H1 (cell line): ENCODE results near the gene TPRA1. TPM values are rescaled to one million over a fixed set of nuclear protein-coding genes. Genes with fewer than 3 reads are reported as not detected.
"Not testable (repeated sequence)": the region's sequence is repeated elsewhere in the genome, so short reads cannot be mapped to it uniquely, and the experiment has no call there.

Source experiments
- CTCF ChIA-PET: fragments of 300-600 bp; sonication (Branson Sonifier 250); formaldehyde crosslinking; loops from one replicate; lab custom pipeline; 2021; ENCODE audit not compliant: partially characterized antibody; lab: Charles Lee
- POLR2A ChIA-PET: fragments of 300-600 bp; sonication (Branson Sonifier 250); formaldehyde crosslinking; loops from one replicate; lab custom pipeline; 2021; ENCODE audit warnings: inconsistent platforms; ENCODE audit not compliant: partially characterized antibody; lab: Charles Lee
- DNase-seq, 2 experiments: peaks; one replicate each; pipeline versions ENCODE4 v3.0.0 to v3.0.0-alpha.2; 2010 to 2022; ENCODE audit warnings: low spot score in 2 of 2, low read depth in 1 of 2, mixed read lengths in 1 of 2
- FAIRE-seq: peaks from 2 replicates; lab custom pipeline; 2011; peaks lifted over from hg19 to GRCh38; lab: Jason Lieb, UNC
- H2AFZ ChIP-seq: 2 replicates; pipeline ENCODE4 v1.8.1; 2012; ENCODE audit warnings: low read length, inconsistent platforms
- H2AK5ac ChIP-seq: 2 replicates; pipeline ENCODE4 v1.6.1; 2013; ENCODE audit warnings: low read depth, low read length
- H2BK120ac ChIP-seq: replicated peaks from 2 replicates; pipeline ENCODE3; 2013; ENCODE audit warnings: low read depth, low read length, inconsistent platforms
- H2BK12ac ChIP-seq: 2 replicates; pipeline ENCODE4 v1.6.1; 2013; ENCODE audit warnings: low read depth, low read length
- H2BK15ac ChIP-seq: 2 replicates; pipeline ENCODE4 v1.6.1; 2013; ENCODE audit warnings: low read length
- H2BK20ac ChIP-seq: 2 replicates; pipeline ENCODE4 v1.6.1; 2013; ENCODE audit warnings: low read length
- H2BK5ac ChIP-seq: 2 replicates; pipeline ENCODE4 v1.6.1; 2013; ENCODE audit warnings: low read depth, low read length
- H3K14ac ChIP-seq: 2 replicates; pipeline ENCODE4 v1.6.1; 2013; ENCODE audit warnings: inconsistent platforms; ENCODE audit not compliant: insufficient read length
- H3K18ac ChIP-seq: 2 replicates; pipeline ENCODE4 v1.6.1; 2013; ENCODE audit warnings: low read length; ENCODE audit errors: extremely low read depth
- H3K23ac ChIP-seq: 2 replicates; pipeline ENCODE4 v1.6.1; 2013; ENCODE audit warnings: inconsistent platforms; ENCODE audit not compliant: insufficient read length
- H3K23me2 ChIP-seq: 2 replicates; pipeline ENCODE4 v1.6.1; 2013; ENCODE audit warnings: low read depth, low read length
- H3K27ac ChIP-seq: 2 replicates; pipeline ENCODE4 v1.6.1; 2011; ENCODE audit warnings: low read depth, low read length, inconsistent platforms
- H3K27me3 ChIP-seq, 4 experiments: replicated peaks in 1 of 4; 1 replicate in 1 of 4; 2 replicates in 3 of 4; pipeline versions ENCODE4 v1.6.1 to v1.8.1; 2011 to 2013; ENCODE audit warnings: low read length in 3 of 4, mild to moderate bottlenecking in 3 of 4, inconsistent platforms in 2 of 4, mixed read lengths in 2 of 4, moderate library complexity in 1 of 4; ENCODE audit not compliant: control insufficient read depth in 3 of 4, insufficient read depth in 3 of 4; ENCODE audit errors: extremely low read depth in 1 of 4
- H3K36me3 ChIP-seq, 4 experiments: 2 replicates each; pipeline versions ENCODE4 v1.6.1 to v1.8.1; 2011 to 2013; ENCODE audit warnings: mild to moderate bottlenecking in 4 of 4, low read length in 3 of 4, moderate library complexity in 2 of 4, control low read depth in 1 of 4, inconsistent platforms in 1 of 4; ENCODE audit not compliant: insufficient read depth in 4 of 4, control insufficient read depth in 2 of 4
- H3K4ac ChIP-seq: replicated peaks from 2 replicates; pipeline ENCODE3; 2013; ENCODE audit warnings: low read length, low read depth, mixed read lengths, inconsistent platforms; ENCODE audit not compliant: insufficient read length
- H3K4me1 ChIP-seq, 4 experiments: replicated peaks in 1 of 4; 1 replicate in 1 of 4; 2 replicates in 3 of 4; pipeline versions ENCODE4 v1.6.1 to v1.8.1; 2011 to 2013; ENCODE audit warnings: low read length in 3 of 4, inconsistent platforms in 2 of 4, mixed read lengths in 1 of 4; ENCODE audit not compliant: insufficient read depth in 4 of 4, control insufficient read depth in 3 of 4
- H3K4me2 ChIP-seq, 2 experiments: 2 replicates each; pipeline versions ENCODE4 v1.6.1 to v1.8.1; 2011 to 2013; ENCODE audit warnings: low read depth in 2 of 2, low read length in 2 of 2, control low read depth in 1 of 2, inconsistent platforms in 1 of 2, mild to moderate bottlenecking in 1 of 2; ENCODE audit not compliant: insufficient read depth in 1 of 2
- H3K4me3 ChIP-seq, 4 experiments: fragments of 200-600, 300-600 bp in 1 of 4; sonication (generic), shearing (Covaris generic), sonication (Bioruptor Twin) in 1 of 4; 2 replicates each; pipeline versions ENCODE4 v1.5.1 to v1.8.1; 2011 to 2016; ENCODE audit warnings: low read length in 4 of 4, low read depth in 3 of 4, control low read depth in 2 of 4, inconsistent platforms in 2 of 4, mild to moderate bottlenecking in 2 of 4, mixed read lengths in 1 of 4, moderate library complexity in 1 of 4; ENCODE audit not compliant: insufficient read depth in 2 of 4; ENCODE audit errors: extremely low read depth in 1 of 4
- H3K56ac ChIP-seq: replicated peaks from 2 replicates; pipeline ENCODE3; 2013; ENCODE audit warnings: low read depth, mild to moderate bottlenecking, mixed read lengths, low read length, inconsistent platforms; ENCODE audit not compliant: insufficient read length
- H3K79me1 ChIP-seq: 2 replicates; pipeline ENCODE4 v1.6.1; 2013; ENCODE audit warnings: low read depth, low read length, control low read depth
- H3K79me2 ChIP-seq, 2 experiments: 2 replicates each; pipeline versions ENCODE4 v1.6.1 to v1.8.1; 2012 to 2013; ENCODE audit warnings: low read length in 2 of 2, mild to moderate bottlenecking in 2 of 2, inconsistent platforms in 1 of 2; ENCODE audit not compliant: insufficient read depth in 2 of 2, control insufficient read depth in 1 of 2
- H3K9ac ChIP-seq, 4 experiments: replicated peaks in 1 of 4; 1 replicate in 1 of 4; 2 replicates in 3 of 4; pipeline versions ENCODE4 v1.6.1 to v1.8.1; 2011 to 2013; ENCODE audit warnings: low read depth in 3 of 4, low read length in 3 of 4, control low read depth in 2 of 4, mild to moderate bottlenecking in 2 of 4, moderate library complexity in 2 of 4, inconsistent platforms in 1 of 4; ENCODE audit errors: extremely low read depth in 1 of 4
- H3K9me3 ChIP-seq, 2 experiments: 2 replicates each; pipeline versions ENCODE4 v1.6.1 to v1.8.1; 2012 to 2013; ENCODE audit warnings: mild to moderate bottlenecking in 2 of 2, moderate library complexity in 2 of 2, control low read depth in 1 of 2, inconsistent platforms in 1 of 2, low read depth in 1 of 2, low read length in 1 of 2, mixed read lengths in 1 of 2; ENCODE audit not compliant: insufficient read depth in 2 of 2
- H4K20me1 ChIP-seq, 2 experiments: replicated peaks in 1 of 2; 2 replicates each; pipeline versions ENCODE3 to v1.8.1; 2011 to 2013; ENCODE audit warnings: inconsistent platforms in 2 of 2, low read length in 2 of 2, mild to moderate bottlenecking in 1 of 2; ENCODE audit not compliant: insufficient read depth in 2 of 2, control insufficient read depth in 1 of 2
- H4K5ac ChIP-seq: 2 replicates; pipeline ENCODE4 v1.6.1; 2013; ENCODE audit warnings: low read length, low read depth, mixed read lengths, inconsistent platforms; ENCODE audit not compliant: insufficient read length
- H4K8ac ChIP-seq: 2 replicates; pipeline ENCODE4 v1.8.0; 2013; ENCODE audit warnings: mild to moderate bottlenecking, moderate library complexity, low read length, inconsistent platforms; ENCODE audit not compliant: insufficient read depth; ENCODE audit errors: extremely low read depth
- H4K91ac ChIP-seq: replicated peaks from 2 replicates; pipeline ENCODE3; 2013; ENCODE audit warnings: low read length, mixed read lengths, inconsistent platforms; ENCODE audit not compliant: insufficient read length
- WGBS, 2 experiments: shearing (Covaris generic) in 1 of 2; methylation state at CpG; one replicate each; pipeline versions ENCODE4 v1.1.6 to v1.1.7; 2013 to 2015; ENCODE audit warnings: low lambda C conversion rate in 2 of 2, mixed read lengths in 2 of 2, inconsistent platforms in 1 of 2, low coverage in 1 of 2, missing lambda C conversion rate in 1 of 2; ENCODE audit not compliant: insufficient replicate concordance in 2 of 2, insufficient coverage in 1 of 2, insufficient read length in 1 of 2; ENCODE audit errors: extremely low coverage in 1 of 2, missing lambda C conversion rate in 1 of 2; 5-methylcytosine and 5-hydroxymethylcytosine counted together
- polyA plus RNA-seq, 7 experiments: library from polyadenylated mRNA; depleted of rRNA in 3 of 7; stranded (reverse) in 5 of 7; unstranded in 2 of 7; fragments of >200 nt in 5 of 7; fragments of 200-250 nt in 2 of 7; gene quantifications; 1 replicate in 5 of 7; 2 replicates in 1 of 7; 4 replicates in 1 of 7; pipeline versions ENCODE4 v1.2.1 to v1.2.3, GENCODE V29; 2011 to 2013; ENCODE audit warnings: missing spikeins in 2 of 7, mixed read lengths in 2 of 7
- total RNA-seq: library from RNA; stranded (reverse); fragmentation: NEBNext Ultra II Directional; extraction: Animal tissue kit (Norgen Biotek cat#: 25700); gene quantifications from 2 replicates; pipeline ENCODE4 v1.2.1, GENCODE V29; 2021

Gene TPRA1
- total and polyA plus RNA-seq, 2 of the 8 experiments (the other 6 are each of a cell fraction or from before 2014, with no cell fraction given): 18.8 to 38.5 TPM

GRCh38 chr3:127605547-127605946 is 15.0 kb upstream of the TPRA1 start:
- DNase-seq, H4K91ac ChIP-seq, H3K56ac ChIP-seq, H3K14ac ChIP-seq, H3K27me3 ChIP-seq, H2AFZ ChIP-seq, H2BK20ac ChIP-seq, H3K4me2 ChIP-seq, H3K4ac ChIP-seq, H3K9ac ChIP-seq, H3K4me1 ChIP-seq, H3K79me1 ChIP-seq, H3K23ac ChIP-seq, H4K5ac ChIP-seq, H3K9me3 ChIP-seq, H4K8ac ChIP-seq, H2AK5ac ChIP-seq, H3K4me3 ChIP-seq, H3K18ac ChIP-seq, H2BK120ac ChIP-seq, FAIRE-seq, H3K23me2 ChIP-seq, H2BK12ac ChIP-seq, H3K27ac ChIP-seq, H2BK15ac ChIP-seq, H2BK5ac ChIP-seq: not testable (repeated sequence)
- POLR2A ChIA-PET: interaction anchor here (0.6 to 12.5 kb wide), 8 partner anchors 7 to 98 kb away, joined by 3 to 182 read pairs (median 6); partner anchors contain the start of genes MCM2 and TPRA1
- Histone ChIP-seq H3K36me3 (peaks cover 69 to 95% (median 80%) of the 10 kb centered on the region in 4 experiments), H3K79me2 (peaks cover 1 to 39% of the 10 kb centered on the region in 2 experiments), H4K20me1 (peaks cover 18 to 38% of the 10 kb centered on the region in 2 experiments)
- CTCF ChIA-PET: interaction anchor here (0.8 to 4.8 kb wide), 4 partner anchors 8 to 30 kb away, joined by 3 to 21 read pairs (median 4); partner anchors contain the start of gene MCM2
- 92% methylated on average over 7 of the region's 7 CpGs; no CpG with 5 or more reads in 1 of the 2 experiments for WGBS, 2 experiments
